K562 (cell line): ENCODE data around the gene LYPD4.

Source experiments
- CTCF ChIP-seq, 3 experiments: IDR thresholded peaks in 2 of 3; conservative IDR thresholded peaks in 1 of 3; 2 replicates each; pipeline ENCODE4 v1.5.1; 2011 to 2012; ENCODE audit warnings: low read length in 3 of 3, mild to moderate bottlenecking in 3 of 3, control low read depth in 2 of 3, improper control_type of control experiment in 1 of 3, inconsistent platforms in 1 of 3, low read depth in 1 of 3, mixed read lengths in 1 of 3, moderate library complexity in 1 of 3; ENCODE audit not compliant: insufficient read depth in 2 of 3
- RAD51 ChIP-seq: fragments of 450-650 bp; IDR thresholded peaks from 2 replicates; pipeline ENCODE4 v1.7.1; 2016; ENCODE audit warnings: low read depth, mild to moderate bottlenecking, borderline replicate concordance
- TAF1 ChIP-seq: IDR thresholded peaks from 2 replicates; pipeline ENCODE4 v1.6.1; 2011; ENCODE audit warnings: mild to moderate bottlenecking, low read length, moderate library complexity; ENCODE audit not compliant: insufficient read depth, control insufficient read depth, severe bottlenecking; ENCODE audit errors: extremely low read depth
- ZBTB8A ChIP-seq: fragments of 450-650 bp; IDR thresholded peaks from 2 replicates; pipeline ENCODE4 v1.6.1; 2018; ENCODE audit warnings: mild to moderate bottlenecking, moderate library complexity; ENCODE audit not compliant: partially characterized antibody
- TF ChIP-seq, protein P1 (sequence below): sonication (generic); formaldehyde crosslinking; IDR thresholded peaks from 2 replicates; pipeline ENCODE4 v1.8.1; 2023; ENCODE audit warnings: mild to moderate bottlenecking, missing genetic modification reagents

DNA sequence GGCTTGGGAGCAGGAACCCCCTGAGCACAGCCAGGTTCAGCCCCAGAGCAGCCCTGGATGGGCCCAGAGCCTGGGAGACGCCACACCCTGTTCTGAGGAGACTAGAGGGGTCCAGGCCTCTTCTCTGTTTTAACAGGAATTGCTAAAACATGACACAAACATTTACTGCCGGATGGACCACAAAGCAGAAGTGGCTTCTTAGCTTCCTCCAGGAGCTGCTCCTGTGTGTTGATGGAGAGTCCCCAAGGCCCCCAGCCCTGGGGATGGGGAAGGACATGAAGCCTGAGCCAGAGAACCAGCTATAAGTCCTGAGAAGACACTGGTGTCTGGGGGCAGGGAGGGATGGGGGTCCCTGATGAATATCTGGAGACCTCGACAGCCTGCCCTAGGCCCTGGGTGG lies 33.4 kb downstream of the LYPD4 start:
- TF ChIP-seq TAF1 (no peak), ZBTB8A (no peak), RAD51 (no peak), CTCF (IDR thresholded peaks at IDR 0.05 in 2 of 3, conservative IDR thresholded peaks at IDR 0.05 in 1 of 3; ENCODE audit: insufficient read depth in 2 of 3, low read depth in 1 of 3, low read length in 3 of 3) (no peak)
- TF ChIP-seq, protein P1, sequence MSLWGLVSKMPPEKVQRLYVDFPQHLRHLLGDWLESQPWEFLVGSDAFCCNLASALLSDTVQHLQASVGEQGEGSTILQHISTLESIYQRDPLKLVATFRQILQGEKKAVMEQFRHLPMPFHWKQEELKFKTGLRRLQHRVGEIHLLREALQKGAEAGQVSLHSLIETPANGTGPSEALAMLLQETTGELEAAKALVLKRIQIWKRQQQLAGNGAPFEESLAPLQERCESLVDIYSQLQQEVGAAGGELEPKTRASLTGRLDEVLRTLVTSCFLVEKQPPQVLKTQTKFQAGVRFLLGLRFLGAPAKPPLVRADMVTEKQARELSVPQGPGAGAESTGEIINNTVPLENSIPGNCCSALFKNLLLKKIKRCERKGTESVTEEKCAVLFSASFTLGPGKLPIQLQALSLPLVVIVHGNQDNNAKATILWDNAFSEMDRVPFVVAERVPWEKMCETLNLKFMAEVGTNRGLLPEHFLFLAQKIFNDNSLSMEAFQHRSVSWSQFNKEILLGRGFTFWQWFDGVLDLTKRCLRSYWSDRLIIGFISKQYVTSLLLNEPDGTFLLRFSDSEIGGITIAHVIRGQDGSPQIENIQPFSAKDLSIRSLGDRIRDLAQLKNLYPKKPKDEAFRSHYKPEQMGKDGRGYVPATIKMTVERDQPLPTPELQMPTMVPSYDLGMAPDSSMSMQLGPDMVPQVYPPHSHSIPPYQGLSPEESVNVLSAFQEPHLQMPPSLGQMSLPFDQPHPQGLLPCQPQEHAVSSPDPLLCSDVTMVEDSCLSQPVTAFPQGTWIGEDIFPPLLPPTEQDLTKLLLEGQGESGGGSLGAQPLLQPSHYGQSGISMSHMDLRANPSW (CRISPR knock-in tag), result no peak
